HG03139 (cell line): ENCODE results near the gene SLCO1A2.

ENCODE experiments used
- ATAC-seq: cut with Tn5 transposase; IDR thresholded peaks from one replicate; pipeline ENCODE4 v1.9.1; 2021; ENCODE audit not compliant: unreplicated experiment

SLCO1A2 gene

GRCh38 chr12:21220266-21220665 is 114.5 kb downstream of the SLCO1A2 start:
- no peak for ATAC-seq

GRCh38 chr12:21219206-21219605 is 115.5 kb downstream of the SLCO1A2 start:
- no peak for ATAC-seq
